Neuronal stem cell (in vitro differentiated cells): ENCODE measurements around the gene ENOSF1.

Source experiments
- DNase-seq: peaks from one replicate; pipeline ENCODE4 v3.0.0-alpha.2; 2013; ENCODE audit warnings: low spot score
- H2AFZ ChIP-seq: one replicate; pipeline ENCODE4 v1.6.1; 2013; ENCODE audit warnings: mild to moderate bottlenecking, low read length, inconsistent platforms
- H2AK5ac ChIP-seq: 2 replicates; pipeline ENCODE4 v1.6.1; 2013; ENCODE audit warnings: low read depth, mild to moderate bottlenecking, inconsistent platforms, low read length, moderate library complexity, mixed read lengths
- H2BK120ac ChIP-seq: 2 replicates; pipeline ENCODE4 v1.6.1; 2013; ENCODE audit warnings: low read depth, mild to moderate bottlenecking, inconsistent platforms, low read length, moderate library complexity, mixed read lengths
- H2BK12ac ChIP-seq: one replicate; pipeline ENCODE4 v1.6.1; 2013; ENCODE audit warnings: low read length, inconsistent platforms
- H2BK15ac ChIP-seq: 2 replicates; pipeline ENCODE4 v1.6.1; 2013; ENCODE audit warnings: mild to moderate bottlenecking, low read length, inconsistent platforms, mixed read lengths
- H2BK5ac ChIP-seq: one replicate; pipeline ENCODE4 v1.6.1; 2013; ENCODE audit warnings: inconsistent platforms, mild to moderate bottlenecking, low read length, moderate library complexity
- H3K14ac ChIP-seq: one replicate; pipeline ENCODE4 v1.6.1; 2013; ENCODE audit warnings: low read length, inconsistent platforms
- H3K18ac ChIP-seq: 2 replicates; pipeline ENCODE4 v1.6.1; 2013; ENCODE audit warnings: low read length, inconsistent platforms
- H3K23ac ChIP-seq: 2 replicates; pipeline ENCODE4 v1.6.1; 2013; ENCODE audit warnings: low read depth, mild to moderate bottlenecking, mixed read lengths, low read length, inconsistent platforms; ENCODE audit not compliant: poor library complexity
- H3K27ac ChIP-seq: replicated peaks from 3 replicates; pipeline ENCODE4 v1.5.1; 2013; ENCODE audit warnings: low read length, inconsistent platforms
- H3K27me3 ChIP-seq, 3 experiments: 2 replicates each; pipeline ENCODE4 v1.6.1; 2013; ENCODE audit warnings: low read length in 3 of 3, mild to moderate bottlenecking in 2 of 3, inconsistent platforms in 1 of 3, low read depth in 1 of 3, mixed read lengths in 1 of 3, moderate library complexity in 1 of 3; ENCODE audit not compliant: control insufficient read depth in 3 of 3, insufficient read depth in 3 of 3
- H3K36me3 ChIP-seq, 2 donors: replicated peaks in 1 of 2; 2 replicates each; pipeline ENCODE4 v1.6.1; 2013; ENCODE audit warnings: low read length in 2 of 2; ENCODE audit not compliant: control insufficient read depth in 2 of 2, insufficient read depth in 2 of 2
- H3K4ac ChIP-seq: 2 replicates; pipeline ENCODE4 v1.6.1; 2013; ENCODE audit warnings: inconsistent platforms, mild to moderate bottlenecking, low read length, moderate library complexity
- H3K4me1 ChIP-seq, 2 donors: 1 replicate in 1 of 2; 2 replicates in 1 of 2; pipeline ENCODE4 v1.6.1; 2013; ENCODE audit warnings: low read length in 2 of 2, low read depth in 1 of 2; ENCODE audit not compliant: control insufficient read depth in 2 of 2, insufficient read depth in 1 of 2
- H3K4me2 ChIP-seq: one replicate; pipeline ENCODE4 v1.6.1; 2013; ENCODE audit warnings: mild to moderate bottlenecking, low read length, inconsistent platforms; ENCODE audit not compliant: insufficient read depth, poor library complexity, severe bottlenecking
- H3K4me3 ChIP-seq, 2 donors: 2 replicates each; pipeline ENCODE4 v1.5.1; 2013; ENCODE audit warnings: low read length in 2 of 2, mild to moderate bottlenecking in 2 of 2, inconsistent platforms in 1 of 2, moderate library complexity in 1 of 2
- H3K79me1 ChIP-seq: one replicate; pipeline ENCODE4 v1.6.1; 2013; ENCODE audit warnings: low read depth, mild to moderate bottlenecking, inconsistent platforms, low read length, moderate library complexity
- H3K9ac ChIP-seq: one replicate; pipeline ENCODE4 v1.6.1; 2013; ENCODE audit warnings: mild to moderate bottlenecking, low read depth, low read length, inconsistent platforms; ENCODE audit not compliant: poor library complexity
- H3K9me3 ChIP-seq, 2 donors: replicated peaks in 1 of 2; 2 replicates each; pipeline versions ENCODE3 to v1.6.1; 2013; ENCODE audit warnings: low read length in 2 of 2, mild to moderate bottlenecking in 2 of 2, inconsistent platforms in 1 of 2, low read depth in 1 of 2, mixed read lengths in 1 of 2, moderate library complexity in 1 of 2; ENCODE audit not compliant: control insufficient read depth in 2 of 2, insufficient read depth in 1 of 2
- H4K8ac ChIP-seq: one replicate; pipeline ENCODE4 v1.6.1; 2013; ENCODE audit warnings: low read depth, mild to moderate bottlenecking, inconsistent platforms, low read length, moderate library complexity
- H4K91ac ChIP-seq: one replicate; pipeline ENCODE4 v1.6.1; 2013; ENCODE audit warnings: low read length, low read depth, mild to moderate bottlenecking, inconsistent platforms; ENCODE audit not compliant: poor library complexity
- WGBS, 2 donors: extraction: QIAGEN DNeasy Blood & Tissue Kit; methylation state at CpG; one replicate each; pipeline ENCODE4 v1.1.7; 2013; ENCODE audit warnings: missing lambda C conversion rate in 2 of 2, mixed read lengths in 1 of 2; ENCODE audit not compliant: insufficient read length in 2 of 2, insufficient replicate concordance in 1 of 2; ENCODE audit errors: extremely low coverage in 2 of 2; 5-methylcytosine and 5-hydroxymethylcytosine counted together

The ENOSF1 gene

GRCh38 chr18:723541-724080 lies 11.2 kb upstream of the ENOSF1 start:
- no peak overlapping the region for H4K91ac ChIP-seq
- peaks cover 0 to 1% of the 10 kb centered on the region in 2 donors for H3K9me3 ChIP-seq
- H3K4me2 ChIP-seq = no peak overlapping the region
- no peak overlapping the region for H2BK5ac ChIP-seq
- WGBS, 2 donors = no CpG with 5 or more reads among the region's 1 CpG
- no peak overlapping the region for H3K18ac ChIP-seq
- no peak overlapping the region for H3K4me3 ChIP-seq
- no peak overlapping the region for H2BK120ac ChIP-seq
- H3K14ac ChIP-seq = no peak overlapping the region
- H3K4ac ChIP-seq = no peak overlapping the region
- H3K36me3 ChIP-seq = peaks cover 2 to 36% of the 10 kb centered on the region in 2 donors
- H2AK5ac ChIP-seq = no peak overlapping the region
- DNase-seq = no peak
- H3K79me1 ChIP-seq = no peaks in the 10 kb centered on the region
- peaks cover 0 to 3% of the 10 kb centered on the region in 2 donors for H3K4me1 ChIP-seq
- no peak overlapping the region for H2BK15ac ChIP-seq
- no peak overlapping the region for H2BK12ac ChIP-seq
- no peak overlapping the region for H3K23ac ChIP-seq
- H3K27ac ChIP-seq = no peak overlapping the region
- no peaks in the 10 kb centered on the region for H3K27me3 ChIP-seq
- no peak overlapping the region for H2AFZ ChIP-seq
- H4K8ac ChIP-seq = no peak overlapping the region
- no peak overlapping the region for H3K9ac ChIP-seq

GRCh38 chr18:717003-717402 lies 4.6 kb upstream of the ENOSF1 start:
- no peak overlapping the region for H3K14ac ChIP-seq
- H3K4me2 ChIP-seq = no peak overlapping the region
- no peak for DNase-seq
- H3K27ac ChIP-seq = no peak overlapping the region
- H4K91ac ChIP-seq = no peak overlapping the region
- H2BK12ac ChIP-seq = no peak overlapping the region
- no peak overlapping the region for H3K18ac ChIP-seq
- H3K36me3 ChIP-seq = peaks cover 0 to 3% of the 10 kb centered on the region in 2 donors
- no CpG with 5 or more reads among the region's 4 CpGs for whole genome bisulfite sequencing, 2 donors
- H3K4me3 ChIP-seq = no peak overlapping the region
- no peaks in the 10 kb centered on the region for H3K79me1 ChIP-seq
- H2BK120ac ChIP-seq = no peak overlapping the region
- no peak overlapping the region for H3K9ac ChIP-seq
- no peaks in the 10 kb centered on the region for H3K4me1 ChIP-seq
- no peak overlapping the region for H4K8ac ChIP-seq
- no peak overlapping the region for H2AFZ ChIP-seq
- no peak overlapping the region for H3K23ac ChIP-seq
- H3K9me3 ChIP-seq = peaks cover 2 to 7% of the 10 kb centered on the region in 2 donors
- no peak overlapping the region for H2BK5ac ChIP-seq
- H2BK15ac ChIP-seq = no peak overlapping the region
- H3K4ac ChIP-seq = no peak overlapping the region
- H3K27me3 ChIP-seq = no peaks in the 10 kb centered on the region
- H2AK5ac ChIP-seq = no peak overlapping the region

- no peak overlapping the region for H3K14ac ChIP-seq
- no peak overlapping the region for H2AFZ ChIP-seq
- H3K27me3 ChIP-seq = peaks cover 0 to 3% (median 0%) of the 10 kb centered on the region in 3 experiments
- H3K36me3 ChIP-seq = peaks cover 0 to 2% of the 10 kb centered on the region in 2 donors
- no CpG with 5 or more reads among the region's 1 CpG for WGBS, 2 donors
- H3K9me3 ChIP-seq = peaks cover 2 to 10% of the 10 kb centered on the region in 2 donors
- H3K27ac ChIP-seq = no peak overlapping the region
- no peak overlapping the region for H4K91ac ChIP-seq
- H2AK5ac ChIP-seq = no peak overlapping the region
- H2BK15ac ChIP-seq = no peak overlapping the region
- H2BK5ac ChIP-seq = no peak overlapping the region
- no peak overlapping the region for H4K8ac ChIP-seq
- no peak for DNase-seq
- no peak overlapping the region for H3K4me2 ChIP-seq
- H3K18ac ChIP-seq = no peak overlapping the region
- no peak overlapping the region for H2BK12ac ChIP-seq
- H3K23ac ChIP-seq = no peak overlapping the region
- no peak overlapping the region for H2BK120ac ChIP-seq
- no peak overlapping the region for H3K9ac ChIP-seq
- H3K4ac ChIP-seq = no peak overlapping the region
- H3K4me1 ChIP-seq = peaks cover 0 to 3% of the 10 kb centered on the region in 2 donors
- H3K4me3 ChIP-seq = no peak overlapping the region
- no peaks in the 10 kb centered on the region for H3K79me1 ChIP-seq
Observed at GRCh38 chr18:715626-716025, 3.2 kb upstream of the ENOSF1 start.

- Histone ChIP-seq H2BK5ac (peak overlapping the region; percentile 11), H3K27ac (no peak overlapping the region), H3K79me1 (no peaks in the 10 kb centered on the region), H3K4me3 (no peak overlapping the region), H3K18ac (no peak overlapping the region), H4K8ac (peak overlapping the region; percentile 86), H3K4ac (no peak overlapping the region), H3K27me3 (peaks cover 0 to 3% (median 0%) of the 10 kb centered on the region in 3 experiments), H4K91ac (no peak overlapping the region), H2AK5ac (peak overlapping the region; percentile 25), H3K4me2 (no peak overlapping the region), H2BK120ac (no peak overlapping the region), H3K4me1 (peaks cover 0 to 3% of the 10 kb centered on the region in 2 donors), H3K23ac (no peak overlapping the region), H2AFZ (no peak overlapping the region), H2BK15ac (no peak overlapping the region), H3K9ac (no peak overlapping the region), H3K36me3 (no peaks in the 10 kb centered on the region), H3K14ac (no peak overlapping the region), H3K9me3 (peaks cover 2 to 10% of the 10 kb centered on the region in 2 donors), H2BK12ac (no peak overlapping the region)
- no CpG with 5 or more reads among the region's 23 CpGs for WGBS, 2 donors
- DNase-seq = no peak
Observed at GRCh38 chr18:713135-713490, 683 bp upstream of the ENOSF1 start.
